Stimulated activated CD4-positive, alpha-beta T cell treated with anti-CD3 and anti-CD28 coated beads, Interleukin-4, amount 100 ng/mL, for 4 hours (primary cell): Measurements from ENCODE around the gene BCAS4.

Experiments used
- DNase-seq, 2 experiments: peaks; one replicate each; pipeline ENCODE4 v3.0.0-alpha.2; 2020

BCAS4 gene

DNA sequence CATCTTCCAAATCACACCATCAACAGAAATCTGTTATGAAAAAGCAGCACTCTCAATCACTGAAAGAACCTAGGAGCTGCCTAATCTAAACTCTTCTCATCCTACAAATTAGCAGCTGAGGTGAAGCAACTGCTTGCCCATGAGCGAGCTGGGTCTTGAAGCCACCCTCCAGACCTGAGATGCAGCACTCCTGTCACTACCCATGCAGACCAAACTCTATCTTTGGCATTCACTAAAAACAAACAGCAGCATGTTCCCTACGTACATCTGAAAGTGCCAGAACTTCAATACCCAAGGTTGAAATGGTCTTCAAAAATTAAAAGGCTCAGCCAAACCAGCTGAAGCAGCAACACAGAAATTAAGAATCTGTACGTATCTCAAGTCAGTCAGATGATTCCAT, 122.1 kb downstream of the BCAS4 start:
- DNase-seq, result no peak

DNA sequence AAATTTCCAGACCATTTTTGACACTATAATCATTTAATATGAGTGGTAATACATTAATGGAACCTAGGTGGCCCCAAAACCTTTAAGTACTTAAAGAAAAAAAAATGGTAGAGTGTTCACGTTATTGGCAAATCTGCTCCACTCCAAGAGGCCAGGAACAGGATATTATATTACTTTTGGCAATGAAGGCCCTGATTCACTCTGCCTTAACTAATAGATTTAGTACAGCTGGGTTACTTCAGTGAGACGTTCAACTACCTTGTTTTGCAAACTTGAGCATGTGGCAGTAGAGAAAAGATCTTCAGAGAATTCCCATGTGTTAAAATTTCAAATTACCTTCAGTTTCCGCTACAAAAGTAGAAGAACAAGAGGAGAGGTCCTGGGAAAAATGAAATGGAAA, 123.5 kb downstream of the BCAS4 start:
- DNase-seq, result no peak

DNA sequence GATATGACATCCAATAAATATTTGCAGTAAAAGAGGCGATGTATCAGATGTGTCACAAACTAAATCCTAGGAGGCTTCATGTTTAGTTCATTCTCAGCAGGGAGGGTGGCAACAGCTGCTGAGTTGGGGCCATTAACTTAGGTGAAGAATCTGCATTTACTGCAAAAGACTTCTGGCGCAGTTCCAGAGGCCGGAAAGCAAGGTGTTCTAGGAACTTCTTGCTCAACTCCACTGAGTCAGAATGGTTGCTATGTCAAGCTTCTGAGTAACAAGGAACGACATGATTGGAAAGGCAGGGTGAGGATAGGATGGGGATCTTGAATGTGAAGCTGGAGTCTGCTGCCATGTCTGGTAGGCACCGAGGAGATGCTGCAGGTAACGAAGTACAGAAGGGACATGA, 124.7 kb downstream of the BCAS4 start:
- DNase-seq, result no peak

DNA sequence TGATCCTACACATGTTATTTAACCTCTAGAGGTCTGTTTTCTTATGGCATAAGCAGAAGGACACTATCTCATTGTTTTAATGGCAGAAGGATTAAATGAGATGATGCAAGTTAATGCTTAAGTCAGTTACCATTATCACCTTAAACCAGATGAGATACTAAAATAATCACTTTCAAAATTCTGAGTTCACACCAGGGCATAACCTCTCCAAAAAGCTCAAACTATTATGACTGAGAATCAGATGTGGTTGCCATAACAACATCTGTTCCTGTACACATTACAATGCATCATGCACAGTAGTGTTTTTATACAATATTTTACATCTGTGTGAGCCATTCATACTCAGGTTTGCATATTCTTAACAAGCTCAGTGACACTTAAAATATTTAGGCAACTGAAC, 126.1 kb downstream of the BCAS4 start:
- no peak for DNase-seq

DNA sequence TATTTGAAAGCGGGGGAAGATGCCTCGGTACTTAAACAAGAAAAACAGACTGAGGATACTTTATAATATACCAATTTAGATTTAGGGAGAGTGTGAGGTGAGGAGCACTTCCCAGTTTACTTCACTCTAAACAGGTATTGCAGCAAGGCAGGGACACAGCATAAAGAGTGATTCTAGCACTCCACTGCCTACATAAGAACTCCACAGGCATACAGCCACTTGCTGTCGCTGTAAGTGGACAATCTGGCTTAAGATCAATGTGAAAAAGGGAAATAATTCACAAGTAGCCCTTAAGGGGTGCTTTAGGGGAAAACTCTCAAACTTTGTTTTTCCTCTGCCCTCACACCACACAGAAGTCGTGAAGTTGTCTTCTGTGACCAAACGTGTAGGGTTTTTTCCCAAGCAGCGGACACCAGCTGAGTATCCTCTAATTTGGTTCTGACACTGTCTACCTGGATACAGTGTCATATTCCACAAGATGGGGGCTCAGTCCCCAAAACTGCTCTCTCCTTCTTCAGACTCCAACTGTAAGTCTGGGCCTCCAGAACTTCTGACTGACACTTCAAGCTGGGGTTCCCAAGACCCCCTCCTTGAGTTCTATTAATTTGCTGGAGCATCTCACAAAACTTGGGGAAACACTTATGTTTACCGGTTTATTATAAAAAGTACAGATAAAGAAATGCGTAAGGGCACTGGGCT, 127.1 kb downstream of the BCAS4 start:
- DNase-seq, result no peak

DNA sequence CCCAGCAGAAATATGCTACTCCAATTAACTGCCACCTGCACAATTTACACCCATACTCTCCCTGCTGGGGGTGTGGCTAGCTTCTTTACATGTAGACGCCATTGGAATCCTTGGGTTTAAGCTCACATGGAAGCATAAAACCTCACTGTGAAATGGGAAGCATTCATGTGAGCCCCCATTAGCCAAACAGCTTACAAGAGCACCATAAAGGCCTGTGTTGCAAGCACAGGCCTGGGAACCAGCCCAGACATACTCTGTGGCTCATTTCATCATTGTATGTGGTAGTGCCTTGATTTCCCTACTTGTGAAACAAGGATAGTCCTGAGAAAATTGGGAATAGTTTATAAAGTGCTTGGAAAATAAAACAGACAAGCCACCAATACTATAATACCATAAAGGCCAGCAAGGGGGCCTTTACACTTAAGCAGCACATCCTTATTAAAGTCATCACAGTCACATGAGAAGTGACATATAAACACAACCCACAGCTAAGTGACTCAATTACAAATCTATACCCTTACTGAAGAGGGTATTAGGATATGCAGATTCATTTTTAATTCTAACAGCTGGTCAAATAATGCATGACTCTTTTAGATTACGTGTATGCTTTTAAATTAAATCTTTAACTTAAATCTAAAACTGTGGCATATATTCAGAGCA, 129.5 kb downstream of the BCAS4 start:
- DNase-seq, result no peak

DNA sequence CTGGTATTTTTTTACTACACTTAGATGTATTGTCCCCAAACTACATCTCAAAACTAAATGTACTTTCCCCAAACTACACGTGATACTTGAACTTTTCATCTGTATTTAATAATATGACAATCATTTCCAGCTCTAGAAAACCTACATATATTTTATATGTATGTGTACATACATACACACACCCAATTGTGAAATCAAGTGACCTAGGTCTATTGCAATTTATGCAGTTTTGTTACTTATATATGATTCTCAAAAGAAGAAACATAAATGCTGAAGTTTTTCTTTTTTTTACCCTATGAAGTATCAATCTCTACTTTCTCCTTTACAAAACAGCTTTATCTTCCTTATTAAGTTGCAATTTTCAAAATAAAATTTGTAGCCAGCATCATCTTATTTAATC, 131.7 kb downstream of the BCAS4 start:
- no peak for DNase-seq
